Activated CD4-positive, alpha-beta T cell treated with anti-CD3 and anti-CD28 coated beads, Interleukin-2, amount 10 ng/mL, durations not matched to agents 7 days and 5 days (primary cell): Measurements from ENCODE around the gene CTIF. TPM values are rescaled to one million over a fixed set of nuclear protein-coding genes. Genes with fewer than 3 reads are reported as not detected.

Experiments
- CTCF ChIA-PET: fragments of 350-600 bp; sonication (Branson Sonifier 250); formaldehyde crosslinking; loops from one replicate; lab custom pipeline; 2021; ENCODE audit warnings: antibody characterized with exemption; lab: Charles Lee
- POLR2A ChIA-PET: fragments of 350-600 bp; sonication (Branson Sonifier 250); formaldehyde crosslinking; loops from one replicate; lab custom pipeline; 2021; ENCODE audit warnings: antibody characterized with exemption; lab: Charles Lee
- DNase-seq: peaks from one replicate; pipeline ENCODE4 v3.0.0-alpha.2; 2020
- H3K27ac Mint-ChIP-seq: one replicate; pipeline ENCODE4 v1.8.0; 2021; ENCODE audit warnings: mild to moderate bottlenecking, moderate library complexity, mixed read lengths
- H3K27me3 Mint-ChIP-seq: one replicate; pipeline ENCODE4 v1.8.0; 2021; ENCODE audit warnings: mixed read lengths
- H3K36me3 Mint-ChIP-seq: one replicate; pipeline ENCODE4 v1.8.0; 2021; ENCODE audit warnings: low read depth, mixed read lengths
- H3K4me1 Mint-ChIP-seq: one replicate; pipeline ENCODE4 v1.8.0; 2021; ENCODE audit warnings: mixed read lengths
- H3K4me3 Mint-ChIP-seq: one replicate; pipeline ENCODE4 v1.8.0; 2021; ENCODE audit warnings: mild to moderate bottlenecking, moderate library complexity, mixed read lengths
- H3K9me3 Mint-ChIP-seq: one replicate; pipeline ENCODE4 v1.8.0; 2021; ENCODE audit warnings: mixed read lengths
- total RNA-seq, 2 experiments: library from RNA; stranded (reverse); gene quantifications; one replicate each; pipeline ENCODE4 v1.2.3, GENCODE V29; 2021

CTIF gene
- total RNA-seq, 2 experiments from 2014 or later = 1.5 to 2.7 TPM

DNA sequence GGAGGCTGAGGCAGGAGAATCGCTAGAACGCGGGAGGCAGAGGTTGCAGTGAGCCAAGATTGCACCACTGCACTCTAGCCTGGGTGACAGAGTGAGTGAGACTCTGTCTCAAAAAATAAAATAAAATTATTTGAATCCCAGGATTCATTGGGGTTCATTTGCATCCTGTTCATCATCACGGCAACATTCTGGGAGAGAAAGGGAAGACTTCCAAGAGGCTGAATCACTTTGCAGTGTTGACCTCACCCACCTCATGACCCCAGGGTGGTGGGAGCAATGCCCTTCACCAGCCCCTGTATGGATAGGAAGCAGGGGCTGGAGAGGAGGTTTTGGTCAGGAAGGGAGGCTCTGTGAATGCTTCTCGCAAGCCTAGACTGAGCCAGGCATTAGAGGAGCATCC is 195.6 kb downstream of the CTIF start:
- Mint-ChIP-seq H3K9me3 (no peaks in the 10 kb centered on the region), H3K36me3 (no peaks in the 10 kb centered on the region), H3K4me1 (peaks cover 6% of the 10 kb centered on the region), H3K27me3 (no peaks in the 10 kb centered on the region), H3K4me3 (no peak overlapping the region), H3K27ac (no peak overlapping the region)
- CTCF ChIA-PET = no interaction called here
- no peak for DNase-seq
- POLR2A ChIA-PET = no interaction called here

DNA sequence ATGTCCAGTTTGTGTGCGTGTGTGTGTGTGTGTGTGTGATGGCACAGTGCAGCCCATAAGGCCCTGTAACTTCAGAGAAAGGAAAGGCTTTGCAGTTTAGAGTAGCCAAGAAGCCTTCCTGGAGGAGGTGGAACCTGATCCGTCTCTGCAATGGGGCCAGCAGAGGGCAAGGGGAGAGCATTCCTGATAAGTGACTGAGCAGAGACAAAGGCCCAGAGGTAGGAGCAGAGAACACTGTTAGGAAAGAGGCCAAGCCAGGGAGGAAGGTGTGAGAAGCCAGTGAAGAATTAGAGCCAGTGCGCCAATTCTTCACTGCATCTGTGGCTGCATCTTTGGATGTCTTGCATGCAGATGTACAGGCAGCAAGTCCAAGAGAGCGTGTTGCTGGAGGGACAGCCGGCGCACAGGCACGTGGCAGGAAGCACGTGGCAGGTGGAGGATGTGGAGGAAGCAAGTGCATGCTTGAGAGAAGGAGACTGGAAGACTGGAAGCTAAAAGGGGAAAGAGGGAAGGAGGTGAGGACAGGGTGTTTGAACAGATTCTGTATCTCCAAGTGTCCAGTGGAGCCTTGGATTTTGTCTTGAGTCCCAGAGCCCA is 196.3 kb downstream of the CTIF start:
- Mint-ChIP-seq H3K9me3 (no peaks in the 10 kb centered on the region), H3K4me1 (peaks cover 6% of the 10 kb centered on the region), H3K27me3 (no peaks in the 10 kb centered on the region), H3K27ac (no peak overlapping the region), H3K36me3 (no peaks in the 10 kb centered on the region), H3K4me3 (no peak overlapping the region)
- POLR2A ChIA-PET = no interaction called here
- CTCF ChIA-PET = no interaction called here
- no peak for DNase-seq

GRCh38 chr18:48735681-48736255 is 196.9 kb downstream of the CTIF start:
- H3K4me3 Mint-ChIP-seq = no peak overlapping the region
- H3K27me3 Mint-ChIP-seq = no peaks in the 10 kb centered on the region
- ChIA-PET POLR2A (no interaction called here), CTCF (no interaction called here)
- H3K36me3 Mint-ChIP-seq = no peaks in the 10 kb centered on the region
- H3K9me3 Mint-ChIP-seq = no peaks in the 10 kb centered on the region
- H3K4me1 Mint-ChIP-seq = peaks cover 6% of the 10 kb centered on the region
- DNase-seq = no peak
- H3K27ac Mint-ChIP-seq = no peak overlapping the region

- no peak overlapping the region for H3K4me3 Mint-ChIP-seq
- DNase-seq = no peak
- H3K27ac Mint-ChIP-seq = no peak overlapping the region
- ChIA-PET CTCF (interaction anchor here (0.5 kb wide), 1 partner anchor 249 kb away, joined by 3 read pairs; no protein-coding TSS in a partner anchor), POLR2A (no interaction called here)
- H3K36me3 Mint-ChIP-seq = no peaks in the 10 kb centered on the region
- peaks cover 6% of the 10 kb centered on the region for H3K4me1 Mint-ChIP-seq
- H3K9me3 Mint-ChIP-seq = no peaks in the 10 kb centered on the region
- H3K27me3 Mint-ChIP-seq = no peaks in the 10 kb centered on the region
These were observed 197.8 kb downstream of the CTIF start for GRCh38 chr18:48736321-48737260.

- CTCF ChIA-PET = interaction anchor here (1.0 kb wide), 1 partner anchor 30 kb away, joined by 3 read pairs; no protein-coding TSS in a partner anchor
- Mint-ChIP-seq H3K9me3 (no peaks in the 10 kb centered on the region), H3K4me3 (no peak overlapping the region), H3K27me3 (no peaks in the 10 kb centered on the region), H3K36me3 (no peaks in the 10 kb centered on the region), H3K27ac (no peak overlapping the region), H3K4me1 (peaks cover 6% of the 10 kb centered on the region)
- POLR2A ChIA-PET = no interaction called here
- DNase-seq = no peak
These were observed 200.6 kb downstream of the CTIF start for GRCh38 chr18:48739266-48740067.

DNA sequence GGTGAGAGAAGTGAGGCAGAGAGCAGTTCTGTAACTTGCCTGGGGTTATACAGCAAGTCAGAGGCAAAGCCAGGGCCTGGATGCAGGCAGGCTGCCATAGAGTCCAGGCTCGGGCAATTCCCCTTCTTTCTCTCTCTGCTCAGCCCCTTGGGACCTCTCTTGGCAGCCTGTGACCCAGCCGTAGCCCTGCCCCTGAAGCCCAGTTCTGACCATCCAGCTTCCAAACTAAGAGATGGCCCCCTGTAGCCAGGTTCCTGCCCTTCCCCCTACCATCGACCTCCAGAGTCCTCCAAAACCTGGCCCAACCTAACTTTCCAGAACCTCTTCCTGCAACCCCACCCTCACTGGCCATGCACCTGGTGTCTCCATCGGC is 201.2 kb downstream of the CTIF start:
- Mint-ChIP-seq H3K36me3 (no peaks in the 10 kb centered on the region), H3K27ac (no peak overlapping the region), H3K4me1 (peaks cover 3% of the 10 kb centered on the region), H3K9me3 (no peaks in the 10 kb centered on the region), H3K4me3 (no peak overlapping the region), H3K27me3 (no peaks in the 10 kb centered on the region)
- DNase-seq = no peak
- ChIA-PET CTCF (no interaction called here), POLR2A (no interaction called here)

DNA sequence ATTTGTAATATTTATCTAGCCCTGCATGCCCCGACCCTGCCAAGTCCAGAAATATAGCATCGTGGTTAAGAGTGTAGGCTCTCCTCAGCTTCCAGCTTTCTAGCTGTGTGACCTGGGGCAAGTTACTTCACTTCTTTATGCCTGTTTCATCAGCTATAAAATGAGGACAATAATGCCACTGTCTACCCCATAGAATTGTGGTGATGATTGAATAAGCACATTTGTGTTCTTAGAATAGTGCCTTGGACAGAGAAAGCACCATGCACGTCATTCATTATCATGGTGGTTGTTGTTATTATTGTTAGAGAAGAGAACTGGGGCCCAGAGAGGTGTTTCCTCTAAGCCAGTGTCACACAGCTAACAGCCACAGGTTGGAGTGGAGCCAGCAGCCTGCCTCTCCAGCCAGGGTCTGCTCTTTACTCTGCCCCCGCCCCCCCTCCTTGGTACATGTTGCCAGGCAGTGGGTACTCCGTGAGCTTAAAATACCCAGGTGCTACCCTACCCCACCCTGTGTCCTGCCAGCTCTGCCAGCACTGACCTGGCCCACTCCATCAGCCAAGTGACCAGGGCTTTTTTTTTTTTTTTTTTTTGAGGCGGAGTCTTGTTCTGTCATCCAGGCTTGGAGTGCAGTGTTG is 202.1 kb downstream of the CTIF start:
- DNase-seq = no peak
- Mint-ChIP-seq H3K4me1 (no peaks in the 10 kb centered on the region), H3K27ac (no peak overlapping the region), H3K27me3 (no peaks in the 10 kb centered on the region), H3K4me3 (no peak overlapping the region), H3K36me3 (no peaks in the 10 kb centered on the region), H3K9me3 (no peaks in the 10 kb centered on the region)
- CTCF ChIA-PET = interaction anchor here (0.7 kb wide), 1 partner anchor 17 kb away, joined by 4 read pairs; no protein-coding TSS in a partner anchor
- POLR2A ChIA-PET = no interaction called here

- POLR2A ChIA-PET = no interaction called here
- Mint-ChIP-seq H3K27ac (no peak overlapping the region), H3K36me3 (no peaks in the 10 kb centered on the region), H3K4me1 (no peaks in the 10 kb centered on the region), H3K27me3 (no peaks in the 10 kb centered on the region), H3K4me3 (no peak overlapping the region), H3K9me3 (no peaks in the 10 kb centered on the region)
- CTCF ChIA-PET = interaction anchor here (0.7 kb wide), 1 partner anchor 18 kb away, joined by 4 read pairs; no protein-coding TSS in a partner anchor
- no peak for DNase-seq
These were observed 203.0 kb downstream of the CTIF start for GRCh38 chr18:48741866-48742265.

- Mint-ChIP-seq H3K4me3 (no peak overlapping the region), H3K36me3 (no peaks in the 10 kb centered on the region), H3K4me1 (no peaks in the 10 kb centered on the region), H3K27me3 (no peaks in the 10 kb centered on the region), H3K27ac (no peak overlapping the region), H3K9me3 (no peaks in the 10 kb centered on the region)
- ChIA-PET CTCF (no interaction called here), POLR2A (no interaction called here)
- DNase-seq = no peak
These were observed 203.5 kb downstream of the CTIF start for GRCh38 chr18:48742304-48742703.

GRCh38 chr18:48742706-48743475 is 204.1 kb downstream of the CTIF start:
- H3K4me3 Mint-ChIP-seq = no peak overlapping the region
- no peaks in the 10 kb centered on the region for H3K36me3 Mint-ChIP-seq
- CTCF ChIA-PET = no interaction called here
- POLR2A ChIA-PET = no interaction called here
- H3K27ac Mint-ChIP-seq = no peak overlapping the region
- H3K4me1 Mint-ChIP-seq = no peaks in the 10 kb centered on the region
- H3K9me3 Mint-ChIP-seq = no peaks in the 10 kb centered on the region
- no peak for DNase-seq
- H3K27me3 Mint-ChIP-seq = no peaks in the 10 kb centered on the region

DNA sequence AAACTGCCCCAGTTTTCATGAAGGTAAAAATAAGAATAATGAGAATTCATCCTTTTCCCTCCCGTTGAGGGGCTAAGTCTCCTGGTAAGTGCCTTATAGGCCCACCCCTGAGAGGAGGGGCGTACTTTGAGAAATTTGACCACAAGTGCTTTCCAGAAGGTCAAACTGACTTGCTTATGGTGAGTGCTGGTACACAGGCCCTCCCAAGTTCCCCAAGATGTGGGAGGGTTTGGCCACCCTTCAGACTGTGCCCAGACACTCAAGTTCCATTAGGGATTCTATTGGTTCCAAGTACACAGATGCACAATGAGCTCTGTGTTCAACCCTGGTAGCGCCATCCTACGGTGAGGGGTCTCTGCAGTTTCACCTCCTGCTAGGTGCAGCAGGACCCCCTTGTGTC is 205.1 kb downstream of the CTIF start:
- ChIA-PET POLR2A (no interaction called here), CTCF (no interaction called here)
- DNase-seq = no peak
- Mint-ChIP-seq H3K4me1 (no peaks in the 10 kb centered on the region), H3K9me3 (no peaks in the 10 kb centered on the region), H3K4me3 (no peak overlapping the region), H3K27ac (no peak overlapping the region), H3K36me3 (no peaks in the 10 kb centered on the region), H3K27me3 (no peaks in the 10 kb centered on the region)

DNA sequence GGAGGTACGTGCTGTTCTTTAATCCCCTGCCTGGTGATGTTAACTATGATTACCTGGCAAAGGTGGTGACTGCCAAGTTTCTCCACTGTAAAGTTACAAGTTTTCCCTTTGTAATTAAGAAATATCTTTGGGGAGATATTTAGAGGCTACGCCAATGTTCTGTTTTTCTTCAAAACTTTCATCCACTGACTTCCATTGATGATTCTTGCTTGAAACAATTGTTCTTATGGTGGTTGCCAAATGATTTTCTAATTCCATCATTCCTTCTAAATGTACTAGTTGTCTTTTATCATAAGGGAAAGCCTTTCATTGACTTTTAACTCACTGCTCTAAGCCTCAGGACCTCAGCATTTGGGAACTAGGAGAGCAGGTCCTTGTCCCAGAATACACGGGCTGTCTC is 206.5 kb downstream of the CTIF start:
- no peaks in the 10 kb centered on the region for H3K27me3 Mint-ChIP-seq
- no peaks in the 10 kb centered on the region for H3K36me3 Mint-ChIP-seq
- DNase-seq = no peak
- no peaks in the 10 kb centered on the region for H3K4me1 Mint-ChIP-seq
- CTCF ChIA-PET = no interaction called here
- no peak overlapping the region for H3K4me3 Mint-ChIP-seq
- POLR2A ChIA-PET = no interaction called here
- H3K9me3 Mint-ChIP-seq = no peaks in the 10 kb centered on the region
- no peak overlapping the region for H3K27ac Mint-ChIP-seq
